NCI-H1048 (cell line): Measurements from ENCODE around the gene UBE3D.
"Not testable (repeated sequence)": the region's sequence is repeated elsewhere in the genome, so short reads cannot be mapped to it uniquely, and the experiment has no call there.

Experiments
- DNase-seq: peaks from one replicate; lab custom pipeline; 2025; lab: John Stamatoyannopoulos, UW

The UBE3D gene

DNA sequence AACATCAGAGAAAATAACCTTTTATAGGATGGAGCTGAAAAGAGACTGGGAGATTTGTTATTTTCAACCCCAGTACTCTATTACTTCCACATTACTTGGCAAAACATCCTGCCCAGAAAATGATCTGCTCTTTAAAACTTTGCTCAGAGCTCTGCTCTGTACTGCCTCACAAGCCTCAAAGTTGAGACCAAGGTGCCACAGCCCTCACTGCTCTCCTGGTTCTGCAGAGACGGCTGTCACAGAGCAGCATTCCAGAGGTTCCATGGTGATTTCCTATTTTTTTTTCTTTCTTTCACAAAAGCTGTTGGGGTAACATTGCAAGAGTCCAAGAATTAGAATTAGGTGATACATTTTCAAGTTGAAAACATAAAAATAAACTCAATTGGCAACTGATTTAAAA is 155.2 kb downstream of the UBE3D start:
- DNase-seq, result no peak

- DNase-seq, result no peak
Measured at GRCh38 chr6:82909551-82909950, 156.1 kb downstream of the UBE3D start.

DNA sequence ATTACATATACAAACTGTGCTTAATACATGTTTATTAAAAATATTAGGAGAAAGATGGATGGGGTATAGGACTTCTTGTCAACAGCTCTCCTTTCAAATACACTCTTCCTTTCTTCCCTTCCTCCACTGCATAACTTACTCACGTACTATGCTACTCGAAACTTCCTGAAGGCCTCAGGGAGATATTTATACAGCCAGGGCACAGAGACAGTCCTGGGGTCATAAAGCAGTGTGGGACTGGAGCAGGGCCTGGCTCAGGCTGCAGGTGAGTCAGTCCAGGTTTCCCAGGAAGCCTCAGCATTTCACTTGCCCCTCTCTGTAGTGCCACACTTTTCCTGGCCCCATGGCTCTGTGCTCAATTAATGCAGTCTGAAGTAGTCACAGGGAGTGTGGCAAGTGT is 157.0 kb downstream of the UBE3D start:
- DNase-seq, result no peak

DNA sequence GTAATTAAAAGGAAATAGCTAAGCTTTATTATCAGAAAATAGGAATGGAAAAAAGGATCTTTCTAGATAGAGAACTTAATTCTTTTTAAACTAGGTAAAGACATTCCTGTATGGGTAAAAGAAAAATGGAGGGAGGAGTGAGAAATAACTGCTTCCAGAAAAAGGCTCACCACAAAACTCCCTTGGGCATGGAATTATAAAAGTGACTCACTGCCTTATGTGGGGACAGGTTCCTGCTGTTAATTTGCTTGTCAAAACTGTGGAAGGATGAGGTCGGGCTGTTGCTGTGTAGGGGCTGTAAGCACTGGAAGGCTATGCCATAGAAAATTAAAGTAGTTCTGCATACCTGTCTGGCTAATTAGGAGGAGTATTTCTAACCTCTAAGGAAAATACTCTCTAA is 158.7 kb downstream of the UBE3D start:
- DNase-seq, result no peak

- DNase-seq, result no peak
Measured at GRCh38 chr6:82906489-82906888, 159.2 kb downstream of the UBE3D start.

- DNase-seq, result no peak
Measured at GRCh38 chr6:82904860-82905259, 160.8 kb downstream of the UBE3D start.

DNA sequence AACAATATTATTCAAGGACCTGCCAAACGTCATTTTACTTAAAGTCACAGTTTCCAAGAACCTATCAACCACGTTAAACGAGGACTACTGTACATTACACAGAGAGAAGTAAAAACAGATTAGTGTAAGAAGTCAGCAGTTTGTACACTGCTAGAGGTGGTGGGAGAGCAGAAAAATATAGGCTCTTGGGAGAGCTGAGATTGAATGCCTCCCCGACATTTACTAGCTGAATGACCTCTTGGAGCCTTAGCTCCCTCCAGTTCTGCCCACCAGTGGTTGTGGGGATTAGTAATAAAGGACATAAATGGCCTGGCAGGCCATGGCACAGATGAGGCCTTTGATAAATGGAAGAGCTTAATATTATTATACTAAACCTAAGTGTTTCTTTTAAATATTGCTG is 161.4 kb downstream of the UBE3D start:
- DNase-seq, result no peak

DNA sequence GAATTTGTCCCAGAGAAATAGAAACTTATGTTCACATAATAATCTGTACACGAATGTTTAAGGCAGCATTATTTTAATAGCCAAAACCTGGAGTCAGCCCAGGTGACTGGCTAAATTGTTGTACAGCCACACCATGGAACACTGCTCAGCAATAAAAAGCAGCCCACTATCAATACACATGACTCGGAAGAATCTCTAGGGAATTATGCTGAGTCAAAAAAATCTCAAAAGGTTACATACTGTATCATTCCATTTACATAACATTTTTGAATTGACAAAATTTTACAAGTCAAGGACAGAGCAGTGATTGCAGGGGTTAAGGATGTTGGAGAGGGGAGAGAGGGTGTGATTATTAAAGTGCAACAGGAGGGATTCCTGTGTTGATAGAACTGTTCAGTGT is 163.4 kb downstream of the UBE3D start:
- no peak for DNase-seq

- no peak for DNase-seq
Measured at GRCh38 chr6:82894653-82895259, 170.9 kb downstream of the UBE3D start.

GRCh38 chr6:82893889-82894652 is 171.6 kb downstream of the UBE3D start:
- DNase-seq, result no peak

DNA sequence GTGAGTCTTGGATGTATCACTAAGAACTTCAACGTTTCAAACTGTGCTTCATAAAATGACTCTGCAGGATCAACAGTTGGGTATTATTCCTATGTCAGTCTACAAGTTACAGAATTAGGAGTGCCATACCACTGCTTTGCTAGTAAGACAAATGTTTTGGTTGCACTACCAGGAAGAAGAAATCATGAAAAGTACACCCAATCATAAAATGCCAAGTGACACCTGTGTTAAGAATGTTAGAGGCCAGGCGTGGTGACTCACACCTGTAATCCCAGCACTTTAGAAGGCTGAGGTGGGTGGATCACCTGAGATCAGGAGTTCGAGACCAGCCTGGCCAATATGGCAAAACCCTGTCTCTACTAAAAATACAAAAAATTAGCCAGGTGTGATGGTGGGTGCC is 174.1 kb downstream of the UBE3D start:
- DNase-seq, result not testable (repeated sequence)

GRCh38 chr6:82891076-82891475 is 174.6 kb downstream of the UBE3D start:
- DNase-seq, result no peak

DNA sequence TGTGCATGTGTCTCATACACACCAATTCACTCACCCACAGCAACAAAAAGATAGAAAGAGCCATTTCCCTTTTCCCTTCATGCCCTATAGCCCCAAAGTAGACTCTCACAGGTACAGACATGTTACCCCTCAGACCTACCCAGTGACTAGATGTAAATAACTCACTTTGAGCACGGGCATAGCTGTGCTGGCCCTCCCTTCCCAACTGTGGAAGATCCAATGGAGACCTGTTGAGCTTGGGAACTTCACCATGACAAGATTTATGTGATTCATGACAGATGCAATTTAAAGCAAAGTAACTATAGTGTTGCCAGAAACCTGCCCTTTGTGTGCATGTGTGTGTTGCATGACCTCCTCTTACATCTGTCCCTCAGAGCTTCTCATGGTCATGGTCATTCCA is 175.4 kb downstream of the UBE3D start:
- no peak for DNase-seq

- DNase-seq, result no peak
Measured at GRCh38 chr6:82889143-82889542, 176.5 kb downstream of the UBE3D start.

DNA sequence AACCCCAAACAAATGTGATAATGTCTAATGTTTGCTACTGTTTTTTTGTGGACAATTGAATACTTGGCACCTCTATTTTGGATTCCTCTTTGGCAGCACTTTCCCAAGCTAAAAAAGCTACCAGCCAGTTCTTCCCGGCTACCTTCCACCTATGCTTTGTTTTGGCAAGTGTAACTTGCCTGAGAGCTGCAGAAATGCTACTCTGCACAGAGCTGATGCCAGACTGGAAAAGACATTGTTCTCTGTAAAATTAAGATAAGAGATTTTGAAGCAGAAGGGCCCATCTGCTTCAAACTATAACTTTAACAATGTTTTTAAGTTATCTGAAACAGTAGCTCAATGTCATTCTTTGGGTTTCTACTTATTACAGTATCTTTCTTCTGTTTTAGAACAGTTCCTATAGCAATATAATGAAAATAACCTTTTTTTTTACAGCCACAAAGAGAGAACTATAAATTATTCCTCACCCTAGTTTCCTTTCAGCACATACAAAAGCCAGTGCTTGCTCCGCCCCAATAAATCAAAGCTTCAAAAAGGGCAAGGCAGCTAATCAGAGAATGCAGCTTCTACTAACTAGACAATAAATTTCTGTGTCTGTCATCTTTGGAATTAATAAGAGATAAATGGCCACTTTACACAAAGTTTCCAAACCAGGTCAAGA is 183.1 kb downstream of the UBE3D start:
- no peak for DNase-seq

DNA sequence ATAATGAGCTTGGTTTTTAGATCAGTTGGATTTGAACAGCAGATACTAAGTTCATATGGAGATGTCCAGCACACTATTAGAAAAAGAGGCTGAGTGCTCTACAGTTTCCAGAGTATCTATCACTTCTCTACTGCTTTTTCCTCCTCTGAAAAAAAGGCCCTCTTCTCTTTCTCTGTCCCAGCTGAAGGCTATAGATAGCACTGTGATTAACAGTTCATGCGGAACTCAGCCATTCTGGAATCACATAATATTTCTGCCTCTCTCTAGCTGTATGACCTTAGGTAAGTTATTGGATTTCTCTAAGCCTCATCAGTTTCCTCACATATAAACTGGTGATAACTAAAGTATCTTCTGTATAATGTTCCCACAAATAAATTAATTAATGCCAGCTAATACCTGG is 184.1 kb downstream of the UBE3D start:
- DNase-seq, result no peak

GRCh38 chr6:82878812-82879211 is 186.8 kb downstream of the UBE3D start:
- DNase-seq, result no peak

- no peak for DNase-seq
Measured at GRCh38 chr6:82877213-82878195, 188.1 kb downstream of the UBE3D start.

GRCh38 chr6:82875573-82876185 is 190.0 kb downstream of the UBE3D start:
- no peak for DNase-seq

GRCh38 chr6:82874867-82875266 is 190.8 kb downstream of the UBE3D start:
- DNase-seq, result no peak

DNA sequence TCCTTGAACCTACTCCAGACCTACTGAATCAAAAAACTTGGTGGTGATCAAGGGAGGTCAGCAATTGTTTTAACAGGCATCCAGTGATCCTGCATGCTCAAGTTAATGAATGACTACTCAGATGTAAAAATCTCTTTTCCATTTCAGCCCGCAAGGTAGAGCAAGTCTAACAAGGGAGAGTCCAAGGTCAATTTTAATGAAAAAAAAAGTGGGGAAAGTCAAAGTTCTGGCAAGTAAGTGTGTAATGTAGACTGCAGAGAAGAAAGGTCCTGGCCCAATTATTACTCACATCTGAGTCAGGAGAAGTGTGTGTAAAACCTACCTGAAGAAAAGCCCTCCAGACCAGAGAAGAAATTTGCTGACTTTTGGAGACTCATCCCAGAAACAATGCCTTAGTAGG is 193.5 kb downstream of the UBE3D start:
- no peak for DNase-seq
